Effector CD8-positive, alpha-beta T cell (primary cell): ENCODE measurements around the gene TNS3.
"Not testable (repeated sequence)": the region's sequence is repeated elsewhere in the genome, so short reads cannot be mapped to it uniquely, and the experiment has no call there.

ENCODE experiments used
- DNase-seq: peaks from one replicate; lab custom pipeline; 2025; lab: John Stamatoyannopoulos, UW
- total RNA-seq, 4 experiments: gene quantifications; one replicate each; lab custom pipeline; 2026; lab: John Stamatoyannopoulos, UW

The TNS3 gene
- 0 to 0.91 (median 0.23) reads per million in 4 experiments for total RNA-seq

- no peak for DNase-seq
Observed at GRCh38 chr7:47581804-47582763, at the start of gene TNS3. Gene TNS3 (minus strand): TSS chr7:47582111. CDS start chr7:47439636, 142,475 bp downstream.

GRCh38 chr7:47631711-47632110 lies 49.8 kb upstream of the TNS3 start:
- DNase-seq, result no peak

- no peak for DNase-seq
Observed at GRCh38 chr7:47627580-47628283, 45.8 kb upstream of the TNS3 start.

- DNase-seq, result no peak
Observed at GRCh38 chr7:47625861-47626715, 44.2 kb upstream of the TNS3 start.

- DNase-seq, result no peak
Observed at GRCh38 chr7:47624689-47625088, 42.8 kb upstream of the TNS3 start.

- DNase-seq, result no peak
Observed at GRCh38 chr7:47622946-47623640, 41.2 kb upstream of the TNS3 start.

- DNase-seq, result no peak
Observed at GRCh38 chr7:47622586-47622945, 40.7 kb upstream of the TNS3 start.

GRCh38 chr7:47621979-47622561 lies 40.2 kb upstream of the TNS3 start:
- no peak for DNase-seq

- DNase-seq, result no peak
Observed at GRCh38 chr7:47621347-47621746, 39.4 kb upstream of the TNS3 start.

GRCh38 chr7:47619806-47620205 lies 37.9 kb upstream of the TNS3 start:
- DNase-seq, result no peak

GRCh38 chr7:47617131-47617530 lies 35.2 kb upstream of the TNS3 start:
- no peak for DNase-seq

GRCh38 chr7:47614450-47614849 lies 32.5 kb upstream of the TNS3 start:
- DNase-seq, result no peak

- no peak for DNase-seq
Observed at GRCh38 chr7:47611045-47611511, 29.2 kb upstream of the TNS3 start.

- DNase-seq, result no peak
Observed at GRCh38 chr7:47610506-47611044, 28.7 kb upstream of the TNS3 start.

GRCh38 chr7:47609803-47610452 lies 28.0 kb upstream of the TNS3 start:
- no peak for DNase-seq

GRCh38 chr7:47606593-47607046 lies 24.7 kb upstream of the TNS3 start:
- not testable (repeated sequence) for DNase-seq

- no peak for DNase-seq
Observed at GRCh38 chr7:47605816-47606575, 24.1 kb upstream of the TNS3 start.

- no peak for DNase-seq
Observed at GRCh38 chr7:47604496-47604890, 22.6 kb upstream of the TNS3 start.
